Mucosa of descending colon (tissue), 3 donors: Measurements from ENCODE around the gene SAMD11. TPM values are rescaled to one million over a fixed set of nuclear protein-coding genes. Genes with fewer than 3 reads are reported as not detected.

ENCODE experiments used
- ATAC-seq: fragments of 200-7000 bp; cut with Tn5 transposase; one replicate; pipeline ENCODE4 v1.9.1; 2020; ENCODE audit warnings: mild to moderate bottlenecking, moderate library complexity
- DNase-seq, 3 donors: peaks; one replicate each; pipeline ENCODE4 v3.0.0-alpha.2; 2020
- H3K36me3 ChIP-seq: fragments of 200-600 bp; one replicate; pipeline ENCODE4 v1.8.0; 2021; ENCODE audit warnings: low read depth, mild to moderate bottlenecking
- H3K4me1 ChIP-seq: fragments of 200-600 bp; one replicate; pipeline ENCODE4 v1.8.0; 2021; ENCODE audit warnings: low read depth, mild to moderate bottlenecking
- H3K4me3 ChIP-seq: fragments of 200-600 bp; one replicate; pipeline ENCODE4 v1.8.0; 2021; ENCODE audit warnings: mild to moderate bottlenecking
- H3K9me3 ChIP-seq: fragments of 200-600 bp; one replicate; pipeline ENCODE4 v1.8.0; 2021; ENCODE audit warnings: mild to moderate bottlenecking
- CTCF ChIP-seq: fragments of 200-600 bp; IDR thresholded peaks from one replicate; pipeline ENCODE4 v1.8.0; 2022; ENCODE audit warnings: antibody characterized with exemption, mild to moderate bottlenecking
- intact Hi-C, 2 donors: fragments of 100-400 bp; cut with DNase I in 1 of 2; cut with micrococcal nuclease in 1 of 2; formaldehyde crosslinking; loops; one replicate each; pipeline versions ENCODE4 v1.11.0 to v1.11.1; 2022; cut with DNase I, micrococcal nuclease
- total RNA-seq, 3 donors: library from RNA; stranded (reverse); fragmentation: NEBNext Ultra II Directional in 2 of 3; extraction: Animal tissue kit (Norgen Biotek cat#: 25700) in 2 of 3; gene quantifications; one replicate each; pipeline versions ENCODE4 v1.2.1 to v1.2.4, GENCODE V29; 2021 to 2023
- donor health status: DM: no; HTN: no; CAD: no; lungs with moderate emphysema.
- donor health status: DM: no; HTN: no; CAD: no.
- donor health status: DM: no; HTN: yes; CAD: no.

The SAMD11 gene
- total RNA-seq, 3 donors from 2014 or later: 2.2 to 4.3 (median 2.7) TPM

- H3K36me3 ChIP-seq: no peaks in the 10 kb centered on the region
- no peak for TF ChIP-seq CTCF
- intact Hi-C loops: no loop called here
- H3K4me1 ChIP-seq: peaks cover 37% of the 10 kb centered on the region
- no peak overlapping the region for H3K4me3 ChIP-seq
- no peak for ATAC-seq
- no peak for DNase-seq
- H3K9me3 ChIP-seq: no peaks in the 10 kb centered on the region
These were observed 17.4 kb downstream of the SAMD11 start for GRCh38 chr1:941015-941587.

GRCh38 chr1:941588-942383 is 18.1 kb downstream of the SAMD11 start:
- ATAC-seq: peak; percentile 56
- TF ChIP-seq CTCF: no peak
- Histone ChIP-seq H3K4me1 (peaks cover 37% of the 10 kb centered on the region), H3K36me3 (no peaks in the 10 kb centered on the region), H3K4me3 (no peak overlapping the region), H3K9me3 (no peaks in the 10 kb centered on the region)
- peak; percentile 68 to 81 (median 77) for DNase-seq
- intact Hi-C loops: no loop called here

- TF ChIP-seq CTCF: no peak
- DNase-seq: no peak
- no peaks in the 10 kb centered on the region for H3K9me3 ChIP-seq
- no peaks in the 10 kb centered on the region for H3K36me3 ChIP-seq
- intact Hi-C loops: no loop called here
- no peak overlapping the region for H3K4me3 ChIP-seq
- peak; percentile 2 for ATAC-seq
- H3K4me1 ChIP-seq: peaks cover 37% of the 10 kb centered on the region
These were observed 18.7 kb downstream of the SAMD11 start for GRCh38 chr1:942411-942821.

GRCh38 chr1:942864-943533 is 19.3 kb downstream of the SAMD11 start:
- Histone ChIP-seq H3K4me1 (peaks cover 37% of the 10 kb centered on the region), H3K4me3 (no peak overlapping the region), H3K9me3 (no peaks in the 10 kb centered on the region), H3K36me3 (peaks cover 4% of the 10 kb centered on the region)
- TF ChIP-seq CTCF: no peak
- DNase-seq (peak in 2 of 3 donors; percentile 41 to 76), ATAC-seq (peak; percentile 6)
- intact Hi-C loops: no loop called here

GRCh38 chr1:943545-944340 is 20.0 kb downstream of the SAMD11 start:
- no peak overlapping the region for H3K4me3 ChIP-seq
- no peak for DNase-seq
- no peak for ATAC-seq
- no peak for TF ChIP-seq CTCF
- intact Hi-C loops: no loop called here
- H3K36me3 ChIP-seq: peaks cover 5% of the 10 kb centered on the region
- peaks cover 37% of the 10 kb centered on the region for H3K4me1 ChIP-seq
- no peaks in the 10 kb centered on the region for H3K9me3 ChIP-seq
